Testis (tissue), 2 donors: ENCODE data around the gene APC2.

Experiments used
- POLR2A ChIP-seq: fragments of 450-650 bp; IDR thresholded peaks from one replicate; pipeline ENCODE4 v1.6.1; 2017; ENCODE audit warnings: antibody characterized with exemption, mild to moderate bottlenecking, moderate library complexity
- TF ChIP-seq, protein P1 (sequence below), 3 experiments: fragments of 450-650 bp in 2 of 3; fragments of 200-600 bp in 1 of 3; sonication (generic) in 1 of 3; IDR thresholded peaks; one replicate each; pipeline ENCODE4 v1.5.1; 2016 to 2019; ENCODE audit warnings: antibody characterized with exemption in 3 of 3, mild to moderate bottlenecking in 2 of 3, moderate library complexity in 1 of 3

DNA sequence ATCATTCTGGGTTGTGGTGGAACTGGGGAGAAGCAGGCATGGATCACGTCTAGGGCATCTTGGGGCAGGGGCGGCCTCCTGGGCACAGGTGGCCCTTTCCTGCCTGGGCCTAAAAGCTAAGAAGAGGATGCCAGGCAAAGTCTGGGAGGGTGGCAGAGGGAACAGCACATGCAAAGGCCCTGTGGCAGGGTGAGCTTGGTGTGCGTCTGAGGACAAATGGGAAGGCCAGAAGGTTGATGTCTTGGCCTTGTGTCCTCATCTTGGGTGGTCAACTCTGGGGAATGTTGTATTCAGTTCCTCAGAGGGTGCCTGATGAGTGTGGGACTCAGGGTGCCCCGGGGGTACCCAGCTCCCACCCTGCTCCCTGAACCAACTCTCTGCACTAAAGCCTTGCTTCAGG is 68.5 kb downstream of the APC2 start:
- TF ChIP-seq, protein P1, sequence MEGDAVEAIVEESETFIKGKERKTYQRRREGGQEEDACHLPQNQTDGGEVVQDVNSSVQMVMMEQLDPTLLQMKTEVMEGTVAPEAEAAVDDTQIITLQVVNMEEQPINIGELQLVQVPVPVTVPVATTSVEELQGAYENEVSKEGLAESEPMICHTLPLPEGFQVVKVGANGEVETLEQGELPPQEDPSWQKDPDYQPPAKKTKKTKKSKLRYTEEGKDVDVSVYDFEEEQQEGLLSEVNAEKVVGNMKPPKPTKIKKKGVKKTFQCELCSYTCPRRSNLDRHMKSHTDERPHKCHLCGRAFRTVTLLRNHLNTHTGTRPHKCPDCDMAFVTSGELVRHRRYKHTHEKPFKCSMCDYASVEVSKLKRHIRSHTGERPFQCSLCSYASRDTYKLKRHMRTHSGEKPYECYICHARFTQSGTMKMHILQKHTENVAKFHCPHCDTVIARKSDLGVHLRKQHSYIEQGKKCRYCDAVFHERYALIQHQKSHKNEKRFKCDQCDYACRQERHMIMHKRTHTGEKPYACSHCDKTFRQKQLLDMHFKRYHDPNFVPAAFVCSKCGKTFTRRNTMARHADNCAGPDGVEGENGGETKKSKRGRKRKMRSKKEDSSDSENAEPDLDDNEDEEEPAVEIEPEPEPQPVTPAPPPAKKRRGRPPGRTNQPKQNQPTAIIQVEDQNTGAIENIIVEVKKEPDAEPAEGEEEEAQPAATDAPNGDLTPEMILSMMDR (IDR thresholded peaks at IDR 0.05): no peak
- no peak for TF ChIP-seq POLR2A
